G401 (cell line): ENCODE data around the gene SYT14. TPM values are rescaled to one million over a fixed set of nuclear protein-coding genes. Genes with fewer than 3 reads are reported as not detected.

ENCODE experiments used
- total RNA-seq: library from RNA; depleted of rRNA; stranded (reverse); fragments of >200 nt; shearing (Covaris generic); gene quantifications from 2 replicates; pipeline ENCODE4 v1.2.3, GENCODE V29; 2014; rRNA removed

Gene SYT14
- total RNA-seq, 1 experiment from 2014 or later: 58.0 TPM

Other genes with a start within 250 kb of the SYT14 start
- gene HSD11B1, start 233.4 kb upstream of the SYT14 start, total RNA-seq: not detected in 2 replicates
- 0.10 TPM in 1 of 2 replicates, not detected in the other for gene TRAF3IP3, start 182.2 kb upstream of the SYT14 start, total RNA-seq
- 6.2 and 9.0 TPM in 2 replicates for gene C1orf74, start 153.7 kb upstream of the SYT14 start, total RNA-seq
- gene IRF6, start 132.1 kb upstream of the SYT14 start, total RNA-seq: not detected in 2 replicates
- gene UTP25, start 110.2 kb upstream of the SYT14 start, total RNA-seq: 9.7 and 13.5 TPM in 2 replicates